HL-60 (cell line): ENCODE results near the gene ABCC2.

ENCODE experiments used
- DNase-seq, 2 experiments: peaks; one replicate each; pipeline ENCODE4 v3.0.0-alpha.2; 2010 to 2020; ENCODE audit warnings: low read depth in 1 of 2, low spot score in 1 of 2
- H3K27ac ChIP-seq: fragments of 250-450 bp; sonication (Bioruptor Pico); replicated peaks from 2 replicates; pipeline ENCODE4 v1.5.1; 2020; ENCODE audit warnings: mild to moderate bottlenecking, moderate library complexity
- H3K27me3 ChIP-seq: fragments of 250-450 bp; sonication (Bioruptor Pico); 2 replicates; pipeline ENCODE4 v1.5.1; 2021; ENCODE audit warnings: mild to moderate bottlenecking, moderate library complexity; ENCODE audit not compliant: insufficient read depth, poor library complexity, severe bottlenecking
- H3K4me3 ChIP-seq: replicated peaks from 2 replicates; pipeline ENCODE4 v1.5.1; 2011; ENCODE audit warnings: mild to moderate bottlenecking, control low read depth, low read length; ENCODE audit not compliant: insufficient read depth
- CTCF ChIP-seq: IDR thresholded peaks from one replicate; pipeline ENCODE4 v1.5.1; 2011; ENCODE audit warnings: low read length, control low read depth, inconsistent platforms; ENCODE audit not compliant: insufficient read depth
- GABPA ChIP-seq: IDR thresholded peaks from 2 replicates; pipeline ENCODE4 v1.6.1; 2012; ENCODE audit warnings: low read depth
- POLR2AphosphoS5 ChIP-seq: IDR thresholded peaks from 2 replicates; pipeline ENCODE4 v1.6.1; 2012; ENCODE audit warnings: low read depth
- REST ChIP-seq: IDR thresholded peaks from 2 replicates; pipeline ENCODE4 v1.6.1; 2012; ENCODE audit warnings: low read depth; ENCODE audit not compliant: insufficient replicate concordance
- SPI1 ChIP-seq: IDR thresholded peaks from 2 replicates; pipeline ENCODE4 v1.6.1; 2012; ENCODE audit warnings: low read depth, mild to moderate bottlenecking, borderline replicate concordance

Gene ABCC2

GRCh38 chr10:99869581-99870122, 87.2 kb downstream of the ABCC2 start:
- Histone ChIP-seq H3K4me3 (no peak overlapping the region), H3K27ac (no peak overlapping the region), H3K27me3 (no peaks in the 10 kb centered on the region)
- DNase-seq = no peak
- no peak for TF ChIP-seq POLR2AphosphoS5

GRCh38 chr10:99870123-99870730, 87.8 kb downstream of the ABCC2 start:
- Histone ChIP-seq H3K27ac (no peak overlapping the region), H3K4me3 (no peak overlapping the region), H3K27me3 (no peaks in the 10 kb centered on the region)
- TF ChIP-seq REST (no peak), SPI1 (no peak), GABPA (no peak), POLR2AphosphoS5 (no peak), CTCF (no peak)
- DNase-seq = no peak

GRCh38 chr10:99872367-99873162, 90.1 kb downstream of the ABCC2 start:
- H3K4me3 ChIP-seq = no peak overlapping the region
- DNase-seq = no peak
- H3K27ac ChIP-seq = no peak overlapping the region
- no peaks in the 10 kb centered on the region for H3K27me3 ChIP-seq
- no peak for TF ChIP-seq REST
- no peak for TF ChIP-seq POLR2AphosphoS5
- TF ChIP-seq SPI1 = no peak
- no peak for TF ChIP-seq GABPA
- no peak for TF ChIP-seq CTCF

- no peaks in the 10 kb centered on the region for H3K27me3 ChIP-seq
- no peak for DNase-seq
- H3K27ac ChIP-seq = no peak overlapping the region
- no peak overlapping the region for H3K4me3 ChIP-seq
- TF ChIP-seq POLR2AphosphoS5 (no peak), REST (no peak), GABPA (no peak), SPI1 (no peak), CTCF (no peak)
Measured at GRCh38 chr10:99873846-99874245, 91.4 kb downstream of the ABCC2 start.
